ENCODE measurements around the gene PSMD14.
A peak's percentile ranks its signal among the peaks of the same experiment; 100 is the strongest.

PSMD14 gene

GRCh38 chr2:161307676-161308075 lies 549 bp upstream of the PSMD14 start:
- Histone ChIP-seq H3K4me3 (ENCODE audit: severe bottlenecking) (peak overlapping the region; percentile 61), H3K9me3 (ENCODE audit: severe bottlenecking) (peaks cover 10% of the 10 kb centered on the region), H3K4me1 (ENCODE audit: insufficient read depth, poor library complexity, severe bottlenecking) (peaks cover 5% of the 10 kb centered on the region), H3K27me3 (ENCODE audit: insufficient read depth, poor library complexity, severe bottlenecking) (no peaks in the 10 kb centered on the region), H3K36me3 (ENCODE audit: low read depth) (peaks cover 9% of the 10 kb centered on the region), H3K27ac (ENCODE audit: poor library complexity, severe bottlenecking) (peak overlapping the region; percentile 77)
- TF ChIP-seq, protein P1, sequence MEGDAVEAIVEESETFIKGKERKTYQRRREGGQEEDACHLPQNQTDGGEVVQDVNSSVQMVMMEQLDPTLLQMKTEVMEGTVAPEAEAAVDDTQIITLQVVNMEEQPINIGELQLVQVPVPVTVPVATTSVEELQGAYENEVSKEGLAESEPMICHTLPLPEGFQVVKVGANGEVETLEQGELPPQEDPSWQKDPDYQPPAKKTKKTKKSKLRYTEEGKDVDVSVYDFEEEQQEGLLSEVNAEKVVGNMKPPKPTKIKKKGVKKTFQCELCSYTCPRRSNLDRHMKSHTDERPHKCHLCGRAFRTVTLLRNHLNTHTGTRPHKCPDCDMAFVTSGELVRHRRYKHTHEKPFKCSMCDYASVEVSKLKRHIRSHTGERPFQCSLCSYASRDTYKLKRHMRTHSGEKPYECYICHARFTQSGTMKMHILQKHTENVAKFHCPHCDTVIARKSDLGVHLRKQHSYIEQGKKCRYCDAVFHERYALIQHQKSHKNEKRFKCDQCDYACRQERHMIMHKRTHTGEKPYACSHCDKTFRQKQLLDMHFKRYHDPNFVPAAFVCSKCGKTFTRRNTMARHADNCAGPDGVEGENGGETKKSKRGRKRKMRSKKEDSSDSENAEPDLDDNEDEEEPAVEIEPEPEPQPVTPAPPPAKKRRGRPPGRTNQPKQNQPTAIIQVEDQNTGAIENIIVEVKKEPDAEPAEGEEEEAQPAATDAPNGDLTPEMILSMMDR (IDR thresholded peaks at IDR 0.05; ENCODE audit: poor library complexity, severe bottlenecking) = no peak
- ATAC-seq (ENCODE audit: low read depth) (no peak), DNase-seq (ENCODE audit: low spot score) (no peak)

DNA sequence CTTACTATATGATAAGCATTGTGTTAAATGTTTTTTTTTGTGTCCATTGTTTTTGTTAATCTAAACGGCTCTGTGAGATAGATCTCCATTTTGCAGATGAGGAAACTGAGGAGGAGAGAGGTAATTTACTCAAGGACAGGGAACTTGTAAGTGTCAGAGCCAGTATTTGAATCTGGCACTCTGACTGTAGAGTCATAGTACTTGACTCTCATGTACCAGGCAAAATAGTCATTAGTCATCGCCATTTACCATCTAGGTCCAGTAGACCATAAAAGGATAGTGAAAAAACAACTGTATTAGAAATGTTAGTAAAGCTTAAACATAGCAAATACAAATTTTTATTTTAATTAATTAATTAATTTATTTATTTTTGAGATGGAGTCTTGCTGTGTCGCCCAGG lies 4.8 kb downstream of the PSMD14 start:
- DNase-seq (ENCODE audit: low spot score) (no peak), ATAC-seq (ENCODE audit: low read depth) (no peak)
- H3K9me3 ChIP-seq (ENCODE audit: severe bottlenecking) = no peaks in the 10 kb centered on the region
- peaks cover 42% of the 10 kb centered on the region for H3K36me3 ChIP-seq (ENCODE audit: low read depth)
- TF ChIP-seq, protein P1 (IDR thresholded peaks at IDR 0.05; ENCODE audit: poor library complexity, severe bottlenecking) = no peak
- H3K4me1 ChIP-seq (ENCODE audit: insufficient read depth, poor library complexity, severe bottlenecking) = peaks cover 5% of the 10 kb centered on the region
- no peak overlapping the region for H3K4me3 ChIP-seq (ENCODE audit: severe bottlenecking)
- no peaks in the 10 kb centered on the region for H3K27me3 ChIP-seq (ENCODE audit: insufficient read depth, poor library complexity, severe bottlenecking)
- no peak overlapping the region for H3K27ac ChIP-seq (ENCODE audit: poor library complexity, severe bottlenecking)

GRCh38 chr2:161315380-161315779 lies 7.2 kb downstream of the PSMD14 start:
- ATAC-seq (ENCODE audit: low read depth) = no peak

DNA sequence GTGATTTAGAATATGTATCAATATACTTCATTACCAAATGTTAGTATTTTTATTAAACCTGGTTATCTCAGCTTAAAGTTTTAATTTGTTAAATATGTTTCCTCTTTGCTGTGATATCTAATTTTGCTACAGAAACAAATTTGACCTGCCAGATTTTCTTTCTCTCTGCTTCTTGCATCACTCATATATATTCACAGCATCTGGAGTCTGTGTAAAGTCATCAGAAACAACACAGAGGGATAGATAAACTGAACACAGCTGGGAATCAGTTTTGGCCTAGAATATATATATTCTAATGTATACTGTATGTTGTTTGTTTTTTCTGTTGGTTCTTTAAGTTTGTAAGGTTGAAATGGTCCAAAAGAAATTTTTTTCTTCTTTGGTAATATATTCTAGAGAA lies 8.5 kb downstream of the PSMD14 start:
- no peaks in the 10 kb centered on the region for H3K27me3 ChIP-seq (ENCODE audit: insufficient read depth, poor library complexity, severe bottlenecking)
- no peak overlapping the region for H3K27ac ChIP-seq (ENCODE audit: poor library complexity, severe bottlenecking)
- H3K9me3 ChIP-seq (ENCODE audit: severe bottlenecking) = no peaks in the 10 kb centered on the region
- DNase-seq (ENCODE audit: low spot score) = no peak
- no peaks in the 10 kb centered on the region for H3K4me1 ChIP-seq (ENCODE audit: insufficient read depth, poor library complexity, severe bottlenecking)
- no peak for ATAC-seq (ENCODE audit: low read depth)
- TF ChIP-seq, protein P1 (IDR thresholded peaks at IDR 0.05; ENCODE audit: poor library complexity, severe bottlenecking) = no peak
- no peak overlapping the region for H3K4me3 ChIP-seq (ENCODE audit: severe bottlenecking)
- peaks cover 72% of the 10 kb centered on the region for H3K36me3 ChIP-seq (ENCODE audit: low read depth)

More at GRCh38 chr2:161315380-161315779, 7.2 kb downstream of the PSMD14 start:
- Histone ChIP-seq H3K36me3 (ENCODE audit: low read depth) (peaks cover 60% of the 10 kb centered on the region), H3K27me3 (ENCODE audit: insufficient read depth, poor library complexity, severe bottlenecking) (no peaks in the 10 kb centered on the region), H3K4me3 (ENCODE audit: severe bottlenecking) (no peak overlapping the region), H3K27ac (ENCODE audit: poor library complexity, severe bottlenecking) (no peak overlapping the region), H3K9me3 (ENCODE audit: severe bottlenecking) (no peaks in the 10 kb centered on the region), H3K4me1 (ENCODE audit: insufficient read depth, poor library complexity, severe bottlenecking) (no peaks in the 10 kb centered on the region)
- TF ChIP-seq, protein P1 (IDR thresholded peaks at IDR 0.05; ENCODE audit: poor library complexity, severe bottlenecking) = no peak
- no peak for DNase-seq (ENCODE audit: low spot score)

GRCh38 chr2:161321944-161322648 lies 13.9 kb downstream of the PSMD14 start:
- H3K4me3 ChIP-seq (ENCODE audit: severe bottlenecking) = no peak overlapping the region
- DNase-seq (ENCODE audit: low spot score) (no peak), ATAC-seq (ENCODE audit: low read depth) (no peak)
- no peaks in the 10 kb centered on the region for H3K27me3 ChIP-seq (ENCODE audit: insufficient read depth, poor library complexity, severe bottlenecking)
- peaks cover 78% of the 10 kb centered on the region for H3K36me3 ChIP-seq (ENCODE audit: low read depth)
- H3K27ac ChIP-seq (ENCODE audit: poor library complexity, severe bottlenecking) = no peak overlapping the region
- no peaks in the 10 kb centered on the region for H3K9me3 ChIP-seq (ENCODE audit: severe bottlenecking)
- no peaks in the 10 kb centered on the region for H3K4me1 ChIP-seq (ENCODE audit: insufficient read depth, poor library complexity, severe bottlenecking)
- TF ChIP-seq, protein P1 (IDR thresholded peaks at IDR 0.05; ENCODE audit: poor library complexity, severe bottlenecking) = no peak
